GM18519 (cell line): ENCODE results near the gene ZBP1.

Experiments used
- ATAC-seq: cut with Tn5 transposase; IDR thresholded peaks from one replicate; pipeline ENCODE4 v1.9.1; 2021; ENCODE audit warnings: mild to moderate bottlenecking, moderate library complexity; ENCODE audit not compliant: unreplicated experiment, low FRiP score

ZBP1 gene

DNA sequence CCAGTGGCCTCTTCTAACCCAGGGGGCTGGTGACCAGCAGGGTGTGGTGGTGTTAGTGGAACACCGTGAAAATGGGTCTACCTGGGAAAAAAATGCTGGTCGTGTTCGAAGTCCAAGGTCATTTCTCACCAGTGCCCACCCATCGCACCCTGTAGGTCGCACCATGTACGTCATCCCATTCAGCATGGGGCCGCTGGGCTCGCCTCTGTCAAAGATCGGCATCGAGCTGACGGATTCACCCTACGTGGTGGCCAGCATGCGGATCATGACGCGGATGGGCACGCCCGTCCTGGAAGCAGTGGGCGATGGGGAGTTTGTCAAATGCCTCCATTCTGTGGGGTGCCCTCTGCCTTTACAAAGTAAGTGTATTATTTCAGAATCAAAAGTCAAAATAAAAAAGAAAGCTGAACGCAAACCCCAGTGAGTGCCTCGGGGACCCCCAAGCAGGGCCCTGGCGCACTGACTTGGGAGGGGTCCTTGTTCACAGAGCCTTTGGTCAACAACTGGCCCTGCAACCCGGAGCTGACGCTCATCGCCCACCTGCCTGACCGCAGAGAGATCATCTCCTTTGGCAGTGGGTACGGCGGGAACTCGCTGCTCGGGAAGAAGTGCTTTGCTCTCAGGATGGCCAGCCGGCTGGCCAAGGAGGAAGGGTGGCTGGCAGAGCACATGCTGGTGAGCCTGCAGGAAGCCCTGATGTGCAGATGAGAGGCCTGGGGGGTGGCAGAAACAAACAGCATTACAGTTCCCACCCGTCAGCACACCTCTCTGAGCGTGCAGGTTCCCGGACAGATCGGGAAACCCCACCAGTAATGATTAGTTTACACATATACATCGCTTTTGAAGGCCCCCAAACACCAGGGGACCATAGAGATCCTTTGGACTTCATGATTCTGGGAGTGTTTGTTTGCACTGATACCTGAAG lies 57.4 kb downstream of the ZBP1 start:
- no peak for ATAC-seq

- no peak for ATAC-seq
Measured at GRCh38 chr20:57561356-57562279, 58.6 kb downstream of the ZBP1 start.

DNA sequence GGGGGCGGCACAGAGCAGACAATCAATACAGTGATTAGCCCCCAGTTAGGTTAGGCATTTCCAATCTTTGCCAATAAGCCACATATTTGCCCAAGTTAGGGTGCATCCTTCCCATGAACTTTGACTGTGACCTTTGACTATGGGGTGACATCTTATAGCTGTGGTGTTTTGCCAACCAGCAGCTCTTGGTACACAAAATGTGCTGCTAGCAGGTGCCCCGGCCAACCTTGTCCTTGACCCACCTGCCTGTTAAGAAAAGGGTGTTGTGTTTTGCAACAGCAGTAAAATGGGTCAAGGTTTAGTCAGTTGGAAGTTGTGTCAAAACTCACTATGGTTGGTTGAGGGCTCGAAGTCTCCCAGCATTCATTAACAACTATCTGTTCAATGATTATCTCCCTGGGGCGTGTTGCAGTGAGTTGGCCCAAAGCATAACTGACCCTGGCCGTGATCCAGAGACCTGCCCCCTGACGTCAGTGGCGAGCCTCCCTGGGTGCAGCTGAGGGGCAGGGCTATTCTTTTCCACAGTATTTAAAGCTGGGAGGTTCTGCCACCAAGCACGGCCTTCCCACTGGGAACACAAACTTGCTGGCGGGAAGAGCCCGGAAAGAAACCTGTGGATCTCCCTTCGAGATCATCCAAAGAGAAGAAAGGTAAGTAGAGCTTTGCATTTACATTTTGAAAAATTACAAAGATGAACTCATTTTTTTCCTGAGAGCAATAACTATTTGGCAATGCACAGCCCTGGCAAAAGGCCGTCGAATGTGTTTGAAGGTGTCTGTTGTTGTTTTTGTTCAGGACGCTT lies 59.5 kb downstream of the ZBP1 start, which contains the start of gene PCK1:
Gene PCK1, plus strand, starts transcription at position 557 of the 802 bp plus-strand sequence. CDS start 302 bp downstream, outside the sequence.
- no peak for ATAC-seq

DNA sequence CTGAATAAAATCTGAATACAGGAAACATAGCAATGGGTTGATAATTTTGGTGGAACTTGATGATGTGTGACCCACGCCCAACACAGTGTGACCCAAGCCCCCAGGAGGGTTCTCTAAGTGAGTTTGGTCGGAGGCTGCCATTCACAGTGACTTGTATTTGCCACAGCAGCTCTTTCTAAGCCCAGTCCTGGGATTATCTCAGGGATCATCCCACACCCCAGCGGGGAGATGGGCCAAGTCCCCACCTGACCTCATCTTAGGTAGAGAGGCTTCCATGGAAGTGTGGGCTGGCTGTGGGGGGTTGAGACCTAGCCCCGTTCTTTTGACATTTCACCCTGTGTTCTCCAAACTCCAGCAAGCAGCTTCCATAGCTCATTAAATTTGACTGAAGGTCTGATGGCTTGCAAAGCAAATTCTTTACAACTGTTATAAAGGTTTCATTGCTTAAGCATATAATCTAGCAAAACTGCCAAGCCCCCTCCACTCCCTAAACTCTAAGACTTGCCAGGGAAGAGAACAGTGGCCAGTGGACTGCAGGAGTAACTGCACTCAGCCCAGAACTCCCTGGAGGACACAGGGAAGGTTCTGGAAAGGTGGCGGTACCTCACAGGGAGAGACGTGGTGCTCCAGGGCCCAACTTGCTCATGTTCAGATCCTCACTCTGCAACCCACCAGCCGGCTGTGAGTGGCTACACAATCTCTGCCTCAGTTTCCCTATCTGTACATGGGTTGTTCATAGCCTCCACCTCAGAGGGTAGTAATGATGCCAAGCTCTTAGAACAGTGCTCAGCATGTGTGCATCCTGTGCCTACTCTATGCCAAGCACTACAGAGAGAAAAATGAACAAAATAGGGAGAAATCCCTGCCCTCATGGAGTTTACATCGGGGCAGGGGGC lies 60.3 kb downstream of the ZBP1 start:
- ATAC-seq = no peak

DNA sequence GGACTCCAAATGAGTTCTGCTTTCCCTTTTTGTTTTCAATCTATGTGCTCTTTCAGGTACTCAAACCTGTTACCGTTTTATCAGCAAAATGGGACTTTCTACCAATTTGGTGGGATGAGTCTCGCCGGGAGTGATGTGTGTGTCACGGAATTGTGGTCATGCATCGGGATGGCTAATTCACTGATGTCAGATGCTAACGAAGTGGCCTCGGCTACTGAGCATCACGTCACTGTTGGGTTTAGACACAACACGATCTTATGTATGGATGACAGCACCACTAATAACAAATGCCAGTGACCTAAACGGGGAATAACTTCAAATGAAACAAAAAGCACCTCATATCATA lies 61.0 kb downstream of the ZBP1 start:
- ATAC-seq = no peak

DNA sequence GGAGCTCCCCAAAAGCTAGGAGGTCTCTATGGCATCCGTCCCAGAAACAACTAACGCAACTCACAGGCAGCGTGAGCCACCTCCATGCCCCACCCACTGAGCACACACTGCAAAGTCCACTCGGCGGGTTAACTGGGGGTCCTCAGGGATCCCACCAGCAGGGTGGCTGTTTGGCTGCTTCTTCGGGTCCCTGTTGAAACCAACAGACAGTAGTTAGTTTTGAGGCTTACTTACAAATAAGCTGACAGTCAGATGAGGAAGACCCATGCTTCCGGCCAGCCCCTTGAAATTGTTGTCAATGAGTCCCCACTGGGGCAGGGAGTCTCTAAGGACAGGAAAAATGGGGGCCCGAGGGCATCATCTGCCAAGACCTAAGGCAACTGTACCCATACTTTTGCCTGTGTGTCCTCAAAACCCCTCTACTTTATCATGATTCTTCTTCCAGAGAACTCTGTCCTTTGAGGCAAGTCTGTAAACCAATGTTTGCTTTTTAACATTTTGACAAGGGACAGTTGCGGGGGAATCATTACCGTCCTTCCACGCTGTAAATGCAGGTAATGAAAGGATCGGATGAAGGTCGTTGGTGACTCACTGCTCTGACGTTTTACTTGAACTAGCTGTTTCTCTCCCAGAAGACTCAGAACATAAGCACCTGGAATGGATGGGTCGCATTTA lies 61.5 kb downstream of the ZBP1 start:
- no peak for ATAC-seq

DNA sequence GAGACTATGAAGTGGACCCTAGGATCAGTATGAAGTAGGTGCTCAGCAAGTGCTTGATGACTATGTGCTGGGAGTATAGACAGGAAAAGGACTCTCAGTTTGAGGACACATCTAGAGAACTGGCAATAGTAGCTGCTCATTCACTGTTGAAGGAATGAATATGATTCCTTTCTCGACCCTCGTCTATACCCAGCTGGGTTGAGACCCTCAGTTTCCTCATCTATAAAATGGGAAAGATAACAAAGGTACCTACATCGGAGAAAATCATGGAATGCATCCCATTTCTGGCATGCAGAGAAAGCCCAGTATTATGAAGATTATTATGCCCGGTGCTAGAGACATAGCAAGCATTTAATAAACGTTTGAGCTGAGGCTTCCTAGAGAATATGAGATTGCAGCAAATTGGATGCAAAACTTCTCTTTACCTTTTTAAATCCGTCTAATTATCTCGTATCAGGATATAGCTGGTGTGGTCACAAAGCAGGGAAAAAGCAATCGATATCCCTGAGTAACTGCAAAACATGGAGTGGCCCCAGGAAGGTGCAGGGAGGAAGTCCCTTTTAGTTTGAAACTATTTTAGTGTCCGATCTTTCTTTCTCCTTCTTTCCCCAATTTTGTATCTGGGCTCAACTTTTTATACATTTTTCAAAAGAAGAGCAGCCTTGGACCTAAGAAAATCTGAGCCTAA lies 62.2 kb downstream of the ZBP1 start:
- ATAC-seq = no peak

GRCh38 chr20:57556980-57557274 lies 63.3 kb downstream of the ZBP1 start:
- no peak for ATAC-seq

DNA sequence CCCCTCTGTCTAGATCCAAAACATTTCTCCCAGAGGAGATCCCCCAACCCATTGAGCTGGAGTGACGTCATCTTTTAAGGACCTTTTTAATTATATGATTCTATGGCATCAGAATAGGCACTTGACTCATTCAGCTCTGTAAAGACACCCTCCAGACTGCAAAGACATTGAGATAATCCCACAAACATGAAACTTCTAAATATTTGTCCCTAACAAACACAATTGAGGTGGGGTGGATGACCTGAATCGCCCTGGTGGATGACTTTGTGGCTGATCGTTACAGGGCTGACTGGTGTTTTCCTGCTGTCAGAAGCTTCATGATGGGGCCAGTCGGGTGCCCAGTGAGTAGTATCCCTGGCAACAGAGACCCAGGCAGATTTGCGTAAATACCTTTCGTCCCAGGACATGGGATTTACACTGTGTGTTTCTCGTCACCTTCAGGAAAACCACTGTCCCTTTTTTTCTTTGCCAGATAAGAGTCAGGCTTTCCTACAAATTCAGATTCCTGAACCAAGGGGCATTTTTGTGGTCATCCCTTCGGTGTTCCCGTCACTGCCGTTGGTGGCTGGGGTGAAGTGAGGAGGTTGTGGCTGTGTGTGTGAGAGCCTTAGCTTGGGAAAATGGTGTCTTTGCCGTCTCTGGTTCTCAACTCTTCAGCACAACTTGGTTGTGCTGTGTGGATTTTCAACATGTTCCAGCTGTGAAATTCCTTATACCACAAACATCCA lies 64.6 kb downstream of the ZBP1 start:
- ATAC-seq = no peak
